ENCODE results near the gene ELF4. TPM values are rescaled to one million over a fixed set of nuclear protein-coding genes. Genes with fewer than 3 reads are reported as not detected.

The ELF4 gene
- total and polyA plus RNA-seq, 2 of the 13 experiments (the other 11 are each of a cell fraction or from before 2014, with no cell fraction given) = 1.3 to 2.6 TPM

GRCh38 chrX:130106071-130106470 is 4.2 kb downstream of the ELF4 start:
- intact Hi-C loops (cut with micrococcal nuclease; ENCODE audit: unreplicated experiment) (no loop called here), in situ Hi-C loops (cut with HindIII; ENCODE audit: extremely low pct_ligation_motif_present, low pct_unique_long_range_greater_than_20kb) (no loop called here)
- no TSS peak for BruUV-seq (replicated peaks)
- Histone ChIP-seq H2AFZ (ENCODE audit: low read length) (no peak overlapping the region), H3K4me3 (replicated peaks in 1 of 3; ENCODE audit: insufficient read depth in 1 of 3, low read depth in 2 of 3, low read length in 3 of 3) (no peak overlapping the region), H3K9ac (ENCODE audit: insufficient read depth, low read depth, low read length) (no peak overlapping the region), H3K27me3 (ENCODE audit: control insufficient read depth in 1 of 2, insufficient read depth in 2 of 2, low read length in 2 of 2) (no peaks in the 10 kb centered on the region), H3K36me3 (replicated peaks in 1 of 2; ENCODE audit: control insufficient read depth in 1 of 2, insufficient read depth in 2 of 2, low read length in 2 of 2) (no peaks in the 10 kb centered on the region), H3K4me2 (ENCODE audit: low read depth, low read length) (0 out of 2 replicates have a peak overlapping the region, but pooled peaks have one; percentile 36), H3K79me2 (ENCODE audit: insufficient read depth, low read length) (no peaks in the 10 kb centered on the region), H4K20me1 (ENCODE audit: insufficient read depth, low read length) (no peaks in the 10 kb centered on the region), H3K4me1 (ENCODE audit: insufficient read depth, low read length) (peaks cover 23% of the 10 kb centered on the region), H3K27ac (ENCODE audit: extremely low read length, insufficient read depth, low read length) (no peak overlapping the region), H3K9me3 (ENCODE audit: low read length) (no peaks in the 10 kb centered on the region)
- DNase-seq (ENCODE audit: low spot score) (no peak), FAIRE-seq (no peak), ATAC-seq (peak; percentile 37; the same call in 2 of the 3 replicates)
- POLR2A ChIA-PET = no interaction called here
- CTCF ChIA-PET (ENCODE audit: low intra/inter-chr PET ratio, low total read pairs) = no interaction called here
- WGBS (ENCODE audit: low lambda C conversion rate) = 37% methylated on average over 8 of the region's 10 CpGs
- TF ChIP-seq ZFY (CRISPR knock-in tag; IDR thresholded peaks at IDR 0.05) (no peak), MAFK (conservative IDR thresholded peaks at IDR 0.05 in 1 of 2, IDR thresholded peaks at IDR 0.05 in 1 of 2; ENCODE audit: low read length in 2 of 2) (no peak), SNAPC2 (CRISPR knock-in tag; IDR thresholded peaks at IDR 0.05) (no peak), PPARG (CRISPR knock-in tag; conservative IDR thresholded peaks at IDR 0.05) (no peak), RELA (CRISPR knock-in tag; IDR thresholded peaks at IDR 0.05) (no peak), SP4 (CRISPR knock-in tag; IDR thresholded peaks at IDR 0.05) (no peak), SNAPC5 (CRISPR knock-in tag; IDR thresholded peaks at IDR 0.05; ENCODE audit: borderline replicate concordance) (no peak), ATF2 (CRISPR knock-in tag; IDR thresholded peaks at IDR 0.05) (no peak), RFX3 (CRISPR knock-in tag; IDR thresholded peaks at IDR 0.05) (no peak), SIX4 (CRISPR knock-in tag; IDR thresholded peaks at IDR 0.05) (no peak), ZSCAN25 (CRISPR knock-in tag; IDR thresholded peaks at IDR 0.05) (no peak), IKZF4 (CRISPR knock-in tag; IDR thresholded peaks at IDR 0.05; ENCODE audit: borderline replicate concordance, low read depth, not compliant biosample characterization) (no peak), ZNF121 (CRISPR knock-in tag; IDR thresholded peaks at IDR 0.05) (no peak), HNRNPK (IDR thresholded peaks at IDR 0.05; ENCODE audit: low read depth, low read length, poor library complexity, severe bottlenecking) (no peak), SAFB2 (CRISPR knock-in tag; IDR thresholded peaks at IDR 0.05; ENCODE audit: borderline replicate concordance, low read depth) (no peak), USF2 (IDR thresholded peaks at IDR 0.05; ENCODE audit: low read depth, low read length) (no peak), USF2 (CRISPR knock-in tag; IDR thresholded peaks at IDR 0.05; ENCODE audit: borderline replicate concordance) (no peak), HOXA5 (CRISPR knock-in tag; IDR thresholded peaks at IDR 0.05) (no peak), MLLT10 (CRISPR knock-in tag; IDR thresholded peaks at IDR 0.05) (no peak)

Data from HepG2 (cell line).